GM12878 (cell line): ENCODE data around the gene EGR4. TPM values are rescaled to one million over a fixed set of nuclear protein-coding genes. Genes with fewer than 3 reads are reported as not detected.

Source experiments
- ATAC-seq: fragments of 200-7000 bp; cut with Tn5 transposase; 3 replicates; pipeline ENCODE4 v1.9.1; 2020; ENCODE audit warnings: mild to moderate bottlenecking, moderate library complexity
- BruUV-seq: library from RNA; stranded (reverse); fragments of 400-500 nt; replicated peaks from 2 replicates; lab custom pipeline; 2021; lab: Mats Ljungman, UMichigan
- CTCF ChIA-PET: fragments of 300-600 bp; sonication (Branson Sonifier 250); formaldehyde crosslinking; extraction: SDS; loops from one replicate; lab custom pipeline; 2021; ENCODE audit warnings: inconsistent platforms; lab: Yijun Ruan, JAX
- POLR2A ChIA-PET: fragments of 350-600 bp; formaldehyde crosslinking; extraction: SDS; loops from one replicate; lab custom pipeline; 2021; ENCODE audit warnings: inconsistent platforms; lab: Charles Lee
- RAD21 ChIA-PET: fragments of 300-600 bp; sonication (Branson Sonifier 250); formaldehyde crosslinking; loops from one replicate; lab custom pipeline; 2023; ENCODE audit warnings: antibody characterized with exemption; ENCODE audit not compliant: unreplicated experiment; lab: Charles Lee
- SMC1A ChIA-PET: fragments of 300-600 bp; sonication (Branson Sonifier 250); formaldehyde crosslinking; loops from one replicate; lab custom pipeline; 2023; ENCODE audit not compliant: unreplicated experiment, uncharacterized antibody; lab: Charles Lee
- DNase-seq: peaks from one replicate; pipeline ENCODE4 v3.0.0-alpha.2; 2011; ENCODE audit warnings: low read depth, low spot score
- FAIRE-seq: peaks from 3 replicates; lab custom pipeline; 2011; peaks lifted over from hg19 to GRCh38; lab: Jason Lieb, UNC
- H2AFZ ChIP-seq: 2 replicates; pipeline ENCODE4 v1.6.0; 2011; ENCODE audit warnings: low read depth, low read length, control low read depth; ENCODE audit not compliant: control insufficient read depth
- H3K27ac ChIP-seq: 2 replicates; pipeline ENCODE4 v1.5.1; 2011; ENCODE audit warnings: control low read depth; ENCODE audit not compliant: control insufficient read depth, insufficient read depth
- H3K27me3 ChIP-seq, 2 experiments: replicated peaks in 1 of 2; 2 replicates each; pipeline versions ENCODE4 v1.6.0 to v1.6.1; 2011; ENCODE audit warnings: low read length in 1 of 2; ENCODE audit not compliant: control insufficient read depth in 2 of 2, insufficient read depth in 2 of 2
- H3K36me3 ChIP-seq, 2 experiments: 2 replicates each; pipeline ENCODE4 v1.5.1; 2011; ENCODE audit warnings: low read length in 1 of 2; ENCODE audit not compliant: control insufficient read depth in 2 of 2, insufficient read depth in 2 of 2
- H3K4me1 ChIP-seq: 2 replicates; pipeline ENCODE4 v1.6.1; 2011; ENCODE audit warnings: mild to moderate bottlenecking, low read length, moderate library complexity, mixed read lengths; ENCODE audit not compliant: control insufficient read depth, insufficient read depth
- H3K4me2 ChIP-seq: 2 replicates; pipeline ENCODE4 v1.6.0; 2011; ENCODE audit warnings: control low read depth; ENCODE audit not compliant: control insufficient read depth, insufficient read depth
- H3K4me3 ChIP-seq: fragments of 200-600 bp; sonication (generic); 2 replicates; pipeline ENCODE4 v1.5.1; 2016
- H3K79me2 ChIP-seq: 2 replicates; pipeline ENCODE4 v1.6.0; 2011; ENCODE audit warnings: low read length; ENCODE audit not compliant: control insufficient read depth, insufficient read depth
- H3K9ac ChIP-seq: 2 replicates; pipeline ENCODE4 v1.8.0; 2011; ENCODE audit warnings: low read length, control low read depth, mixed read lengths; ENCODE audit not compliant: control insufficient read depth, insufficient read depth
- H3K9me3 ChIP-seq: replicated peaks from 3 replicates; pipeline ENCODE4 v1.5.1; 2011; ENCODE audit warnings: mild to moderate bottlenecking, low read length; ENCODE audit not compliant: control insufficient read depth, insufficient read depth
- H4K20me1 ChIP-seq: 2 replicates; pipeline ENCODE4 v1.6.0; 2011; ENCODE audit not compliant: control insufficient read depth, insufficient read depth
- ATF3 ChIP-seq: IDR thresholded peaks from 2 replicates; pipeline ENCODE4 v1.6.1; 2011; ENCODE audit warnings: low read depth, mild to moderate bottlenecking, low read length, moderate library complexity, borderline replicate concordance; ENCODE audit errors: extremely low read depth
- ELK1 ChIP-seq: IDR thresholded peaks from 2 replicates; pipeline ENCODE4 v1.6.1; 2012; ENCODE audit warnings: low read depth, low read length, improper control_type of control experiment
- FOS ChIP-seq: IDR thresholded peaks from 3 replicates; pipeline ENCODE4 v1.6.1; 2011; ENCODE audit warnings: borderline replicate concordance; ENCODE audit not compliant: insufficient read length; ENCODE audit errors: extremely low read depth
- IRF3 ChIP-seq: fragments of 450-650 bp; IDR thresholded peaks from 2 replicates; pipeline ENCODE4 v1.6.1; 2014; ENCODE audit warnings: mild to moderate bottlenecking
- KDM1A ChIP-seq: fragments of 200-600 bp; sonication (generic); IDR thresholded peaks from 2 replicates; pipeline ENCODE4 v1.6.1; 2016; ENCODE audit warnings: borderline replicate concordance
- MLLT1 ChIP-seq: fragments of 450-650 bp; IDR thresholded peaks from 2 replicates; pipeline ENCODE4 v1.6.1; 2016; ENCODE audit warnings: mild to moderate bottlenecking
- NFYB ChIP-seq: IDR thresholded peaks from 2 replicates; pipeline ENCODE4 v1.6.1; 2011; ENCODE audit warnings: low read depth, mild to moderate bottlenecking, low read length, improper control_type of control experiment, moderate library complexity; ENCODE audit not compliant: insufficient read depth
- PBX3 ChIP-seq: IDR thresholded peaks from 2 replicates; pipeline ENCODE4 v1.6.1; 2011; ENCODE audit warnings: mild to moderate bottlenecking, low read depth, low read length, moderate library complexity; ENCODE audit not compliant: insufficient replicate concordance
- PML ChIP-seq: IDR thresholded peaks from 2 replicates; pipeline ENCODE4 v1.6.1; 2012; ENCODE audit warnings: low read length, inconsistent platforms
- SMC3 ChIP-seq: IDR thresholded peaks from 2 replicates; pipeline ENCODE4 v1.6.1; 2011; ENCODE audit warnings: low read length, improper control_type of control experiment, borderline replicate concordance
- STAT3 ChIP-seq: IDR thresholded peaks from 2 replicates; pipeline ENCODE4 v1.6.1; 2011; ENCODE audit warnings: low read depth, low read length, improper control_type of control experiment
- TCF12 ChIP-seq: IDR thresholded peaks from 2 replicates; pipeline ENCODE4 v1.6.1; 2011; ENCODE audit warnings: low read depth, mild to moderate bottlenecking, low read length
- TCF3 ChIP-seq: IDR thresholded peaks from 2 replicates; pipeline ENCODE4 v1.6.1; 2012; ENCODE audit warnings: low read depth, mild to moderate bottlenecking, low read length, borderline replicate concordance; ENCODE audit not compliant: insufficient read depth
- TCF7 ChIP-seq: IDR thresholded peaks from 2 replicates; pipeline ENCODE4 v1.6.1; 2014; ENCODE audit warnings: antibody characterized with exemption, borderline replicate concordance
- WRNIP1 ChIP-seq: IDR thresholded peaks from 2 replicates; pipeline ENCODE4 v1.6.1; 2011; ENCODE audit warnings: low read depth, low read length, improper control_type of control experiment, borderline replicate concordance
- ZBED1 ChIP-seq: IDR thresholded peaks from 2 replicates; pipeline ENCODE4 v1.6.1; 2016; ENCODE audit warnings: borderline replicate concordance
- WGBS: methylation state at CpG from one replicate; pipeline ENCODE4 v1.1.6; 2016; ENCODE audit warnings: low lambda C conversion rate; ENCODE audit not compliant: insufficient replicate concordance, insufficient coverage; ENCODE audit errors: missing lambda C conversion rate; 5-methylcytosine and 5-hydroxymethylcytosine counted together
- in situ Hi-C: fragments of 300-500 bp; cut with MboI; formaldehyde crosslinking; loops from 9 replicates; pipeline ENCODE4 v1.14.3; 2018; ENCODE audit warnings: mixed read lengths
- intact Hi-C: fragments of 100-400 bp; cut with micrococcal nuclease; formaldehyde crosslinking; loops from one replicate; pipeline ENCODE4 v1.14.2; 2022; ENCODE audit not compliant: unreplicated experiment
- polyA plus RNA-seq, 11 experiments: library from polyadenylated mRNA; depleted of rRNA in 4 of 11; unstranded in 6 of 11; stranded (reverse) in 5 of 11; fragments of >200 nt; fragmentation: Nextera tagmentation in 4 of 11; fragmentation: Illumina TruSeq in 1 of 11; extraction: Ambion mirVana in 4 of 11; extraction: Trizol in 1 of 11; gene quantifications; 1 replicate in 1 of 11; 2 replicates in 10 of 11; pipeline versions ENCODE4 v1.2.1 to v1.2.3, GENCODE V29; 2011 to 2016; ENCODE audit warnings: inconsistent platforms in 2 of 11, missing spikeins in 2 of 11, low read depth in 1 of 11
- total RNA-seq, 4 experiments: library from RNA; depleted of rRNA in 3 of 4; stranded (reverse); fragments of >200 nt in 3 of 4; fragmentation: Illumina TruSeq in 1 of 4; extraction: Trizol in 1 of 4; gene quantifications; 2 replicates each; pipeline versions ENCODE4 v1.2.1 to v1.2.3, GENCODE V29; 2013 to 2021

The EGR4 gene
- total and polyA plus RNA-seq, 10 of the 15 experiments (the other 5 are each of a cell fraction or from before 2014, with no cell fraction given): 0.07 TPM; not detected in 9

- no peak overlapping the region for H3K9ac ChIP-seq
- H3K4me1 ChIP-seq: peaks cover 3% of the 10 kb centered on the region; the same call in 1 of the 2 replicates
- H3K4me2 ChIP-seq: no peak overlapping the region
- ChIA-PET POLR2A (no interaction called here), SMC1A (interaction anchor here (0.9 kb wide), 2 partner anchors 26 to 180 kb away, joined by 3 read pairs; no protein-coding TSS in a partner anchor), CTCF (interaction anchor here (0.7 to 1.9 kb wide), 2 partner anchors 45 to 47 kb away, joined by 3 to 5 read pairs; no protein-coding TSS in a partner anchor), RAD21 (no interaction called here)
- no peaks in the 10 kb centered on the region for H3K36me3 ChIP-seq
- no peak overlapping the region for H3K27ac ChIP-seq
- WGBS: 3% methylated on average over 2 of the region's 2 CpGs
- no peak for ATAC-seq
- in situ Hi-C loops (no loop called here), intact Hi-C loops (no loop called here)
- no peak for FAIRE-seq
- peaks cover 4% of the 10 kb centered on the region; the same call in 1 of the 3 replicates for H3K9me3 ChIP-seq
- DNase-seq: no peak
- no peaks in the 10 kb centered on the region for H3K27me3 ChIP-seq
- BruUV-seq: no TSS peak
- no peak overlapping the region for H3K4me3 ChIP-seq
- TF ChIP-seq ATF3: no peak
- TF ChIP-seq WRNIP1: no peak
- no peak for TF ChIP-seq STAT3
- TF ChIP-seq NFYB: no peak
- TF ChIP-seq FOS: no peak
- no peak for TF ChIP-seq PBX3
- TF ChIP-seq TCF7: no peak
- no peak for TF ChIP-seq KDM1A
- TF ChIP-seq TCF3: no peak
- TF ChIP-seq PML: no peak
- no peak for TF ChIP-seq MLLT1
- TF ChIP-seq ZBED1: no peak
- no peak for TF ChIP-seq IRF3
- TF ChIP-seq SMC3: no peak
- TF ChIP-seq TCF12: no peak
- TF ChIP-seq ELK1: no peak
- no peak overlapping the region for H2AFZ ChIP-seq
- no peaks in the 10 kb centered on the region for H3K79me2 ChIP-seq
- no peaks in the 10 kb centered on the region for H4K20me1 ChIP-seq
Measured at GRCh38 chr2:73334045-73334444, 40.7 kb upstream of the EGR4 start.
